T-helper 17 cell (primary cell): ENCODE results near the gene SPOCK1. TPM values are rescaled to one million over a fixed set of nuclear protein-coding genes. Genes with fewer than 3 reads are reported as not detected.

Experiments used
- ATAC-seq: fragments of 150-1000 bp; cut with Tn5 transposase; 2 replicates; pipeline ENCODE4 v1.10.0; 2021; ENCODE audit warnings: mild to moderate bottlenecking, moderate library complexity
- DNase-seq, 3 donors: peaks; one replicate each; pipeline versions ENCODE4 v3.0.0 to v3.0.0-alpha.2; 2020 to 2021
- H3K9me3 ChIP-seq: one replicate; pipeline ENCODE4 v1.7.0; 2013; ENCODE audit warnings: low read length, mild to moderate bottlenecking; ENCODE audit not compliant: control insufficient read depth, poor library complexity, severe bottlenecking
- H3K27ac Mint-ChIP-seq: one replicate; pipeline ENCODE4 v1.8.0; 2022; ENCODE audit warnings: mild to moderate bottlenecking, moderate library complexity, mixed read lengths
- H3K27me3 Mint-ChIP-seq: one replicate; pipeline ENCODE4 v1.8.0; 2022; ENCODE audit warnings: mixed read lengths
- H3K36me3 Mint-ChIP-seq: one replicate; pipeline ENCODE4 v1.8.0; 2022; ENCODE audit warnings: low read depth, mixed read lengths
- H3K4me1 Mint-ChIP-seq: one replicate; pipeline ENCODE4 v1.8.0; 2022; ENCODE audit warnings: mild to moderate bottlenecking, mixed read lengths
- H3K4me3 Mint-ChIP-seq: one replicate; pipeline ENCODE4 v1.8.0; 2022; ENCODE audit warnings: mild to moderate bottlenecking, moderate library complexity, mixed read lengths
- total RNA-seq, 4 donors: library from RNA in 2 of 4; stranded (reverse) in 2 of 4; gene quantifications; one replicate each; pipeline ENCODE4 v1.2.3 and lab custom pipeline; 2022 to 2026

SPOCK1 gene
- total RNA-seq, 2 donors from 2014 or later: not detected

DNA sequence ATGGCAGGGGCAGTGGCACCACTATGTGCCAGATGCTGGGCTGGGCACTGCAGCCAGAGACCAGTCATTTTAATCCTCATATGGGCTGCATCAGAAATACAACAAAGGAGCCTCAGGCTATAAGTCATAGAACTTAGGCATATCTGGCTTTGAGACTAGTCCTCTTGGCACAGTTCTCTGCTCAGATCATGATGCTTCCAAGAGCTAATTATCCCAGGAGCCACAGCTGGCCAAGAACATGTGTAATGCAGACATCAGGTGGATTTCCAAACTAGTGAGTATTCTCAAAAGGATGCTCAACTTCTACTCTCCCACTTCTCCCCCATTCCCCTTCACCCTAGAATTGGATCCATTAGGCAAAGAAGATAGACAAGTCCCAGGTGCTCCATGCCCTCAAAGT lies 571.6 kb downstream of the SPOCK1 start:
- H3K9me3 ChIP-seq: no peaks in the 10 kb centered on the region
- DNase-seq: no peak
- no peak overlapping the region for H3K27ac Mint-ChIP-seq
- no peak overlapping the region for H3K4me3 Mint-ChIP-seq
- ATAC-seq: no peak
- no peaks in the 10 kb centered on the region for H3K36me3 Mint-ChIP-seq
- H3K4me1 Mint-ChIP-seq: no peaks in the 10 kb centered on the region
- H3K27me3 Mint-ChIP-seq: no peaks in the 10 kb centered on the region

DNA sequence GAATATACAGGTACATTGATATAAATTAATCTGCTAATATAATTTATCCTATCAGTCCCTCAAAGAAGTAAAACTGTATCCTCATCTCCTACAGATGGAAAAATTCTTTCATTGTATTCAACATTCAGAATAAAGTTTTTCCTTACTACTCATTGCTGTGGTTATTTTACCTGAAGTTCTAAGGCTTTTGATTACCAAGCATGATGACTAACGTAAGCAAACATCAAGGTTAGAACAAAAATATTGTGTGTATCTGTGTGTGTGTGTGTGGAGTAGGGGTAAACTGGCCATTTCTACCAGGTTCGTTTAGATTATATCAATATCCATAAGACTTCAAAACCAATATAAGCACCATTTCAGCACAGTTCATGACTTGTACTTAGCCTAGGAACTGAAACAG lies 573.1 kb downstream of the SPOCK1 start:
- no peak overlapping the region for H3K4me3 Mint-ChIP-seq
- DNase-seq: no peak
- no peaks in the 10 kb centered on the region for H3K9me3 ChIP-seq
- H3K27me3 Mint-ChIP-seq: no peaks in the 10 kb centered on the region
- no peaks in the 10 kb centered on the region for H3K4me1 Mint-ChIP-seq
- H3K36me3 Mint-ChIP-seq: no peaks in the 10 kb centered on the region
- H3K27ac Mint-ChIP-seq: no peak overlapping the region
- ATAC-seq: no peak

Other genes with a start within 250 kb of the SPOCK1 start
- 10 to 100 TPM; 17.5 to 24.6 TPM for gene KLHL3, start 236.8 kb upstream of the SPOCK1 start, total RNA-seq